ENCODE results near the gene ECD. TPM values are rescaled to one million over a fixed set of nuclear protein-coding genes. Genes with fewer than 3 reads are reported as not detected.
A peak's percentile ranks its signal among the peaks of the same experiment; 100 is the strongest.

ECD gene
- total RNA-seq = 29.1 and 29.3 TPM in 2 replicates
- long read RNA-seq, transcript ECD-201 (14 exons, 3,069 nt) = major isoform, 72 of 96 reads
- long read RNA-seq, partial matches to known transcripts = 8 of 96 reads
- long read RNA-seq, other reads (novel, unspliced or antisense) = 16 of 96 reads

- peak; percentile 37 for TF ChIP-seq CTCF (conservative IDR thresholded peaks at IDR 0.05)
- H3K27me3 Mint-ChIP-seq (ENCODE audit: low read depth) = no peaks in the 10 kb centered on the region
- H3K9me3 Mint-ChIP-seq = no peaks in the 10 kb centered on the region
- peak; percentile 86 for DNase-seq (ENCODE audit: low read depth, low spot score)
- H3K36me3 Mint-ChIP-seq (ENCODE audit: low read depth) = peaks cover 5% of the 10 kb centered on the region
- peak within 1 kb of the TSS; percentile 100 for H3K4me3 Mint-ChIP-seq
- peaks cover 28% of the 10 kb centered on the region for H3K4me1 Mint-ChIP-seq
- H3K27ac Mint-ChIP-seq (ENCODE audit: unreplicated experiment) = peak within 1 kb of the TSS; percentile 100
Observed at GRCh38 chr10:73167783-73168464, at the start of gene ECD, which contains the start of gene FAM149B1. Gene ECD (minus strand): TSS chr10:73168008. CDS start chr10:73163937, 4,071 bp downstream. Gene FAM149B1 (plus strand): TSS chr10:73168119. CDS start chr10:73168340, 221 bp downstream.

GRCh38 chr10:73215749-73216148 lies 47.9 kb upstream of the ECD start:
- no peak overlapping the region for H3K27ac Mint-ChIP-seq (ENCODE audit: unreplicated experiment)
- TF ChIP-seq CTCF (conservative IDR thresholded peaks at IDR 0.05) = no peak
- DNase-seq (ENCODE audit: low read depth, low spot score) = no peak
- no peaks in the 10 kb centered on the region for H3K9me3 Mint-ChIP-seq
- no peaks in the 10 kb centered on the region for H3K4me1 Mint-ChIP-seq
- no peaks in the 10 kb centered on the region for H3K27me3 Mint-ChIP-seq (ENCODE audit: low read depth)
- H3K4me3 Mint-ChIP-seq = no peak overlapping the region
- peaks cover 29% of the 10 kb centered on the region for H3K36me3 Mint-ChIP-seq (ENCODE audit: low read depth)

GRCh38 chr10:73211106-73211811 lies 43.5 kb upstream of the ECD start:
- H3K27ac Mint-ChIP-seq (ENCODE audit: unreplicated experiment) = no peak overlapping the region
- no peaks in the 10 kb centered on the region for H3K27me3 Mint-ChIP-seq (ENCODE audit: low read depth)
- H3K9me3 Mint-ChIP-seq = no peaks in the 10 kb centered on the region
- no peaks in the 10 kb centered on the region for H3K4me1 Mint-ChIP-seq
- H3K36me3 Mint-ChIP-seq (ENCODE audit: low read depth) = peaks cover 19% of the 10 kb centered on the region
- no peak for DNase-seq (ENCODE audit: low read depth, low spot score)
- no peak overlapping the region for H3K4me3 Mint-ChIP-seq
- no peak for TF ChIP-seq CTCF (conservative IDR thresholded peaks at IDR 0.05)

GRCh38 chr10:73210395-73211105 lies 42.7 kb upstream of the ECD start:
- Mint-ChIP-seq H3K4me1 (no peaks in the 10 kb centered on the region), H3K9me3 (peaks cover 6% of the 10 kb centered on the region), H3K4me3 (no peak overlapping the region), H3K27ac (ENCODE audit: unreplicated experiment) (no peak overlapping the region), H3K27me3 (ENCODE audit: low read depth) (no peaks in the 10 kb centered on the region), H3K36me3 (ENCODE audit: low read depth) (peaks cover 20% of the 10 kb centered on the region)
- no peak for DNase-seq (ENCODE audit: low read depth, low spot score)
- TF ChIP-seq CTCF (conservative IDR thresholded peaks at IDR 0.05) = no peak

GRCh38 chr10:73209705-73210104 lies 41.9 kb upstream of the ECD start:
- H3K36me3 Mint-ChIP-seq (ENCODE audit: low read depth) = peaks cover 20% of the 10 kb centered on the region
- no peak overlapping the region for H3K4me3 Mint-ChIP-seq
- peaks cover 6% of the 10 kb centered on the region for H3K9me3 Mint-ChIP-seq
- H3K4me1 Mint-ChIP-seq = no peaks in the 10 kb centered on the region
- no peaks in the 10 kb centered on the region for H3K27me3 Mint-ChIP-seq (ENCODE audit: low read depth)
- no peak for TF ChIP-seq CTCF (conservative IDR thresholded peaks at IDR 0.05)
- DNase-seq (ENCODE audit: low read depth, low spot score) = no peak
- no peak overlapping the region for H3K27ac Mint-ChIP-seq (ENCODE audit: unreplicated experiment)

Data from neural crest cell (in vitro differentiated cells).